Measurements from ENCODE around the gene TGFBR3. TPM values are rescaled to one million over a fixed set of nuclear protein-coding genes. Genes with fewer than 3 reads are reported as not detected.
A peak's percentile ranks its signal among the peaks of the same experiment; 100 is the strongest.

TGFBR3 gene
- total and polyA plus RNA-seq, 9 of the 15 experiments (the other 6 are each of a cell fraction or from before 2014, with no cell fraction given) = 3.6 to 32.4 (median 15.6) TPM

DNA sequence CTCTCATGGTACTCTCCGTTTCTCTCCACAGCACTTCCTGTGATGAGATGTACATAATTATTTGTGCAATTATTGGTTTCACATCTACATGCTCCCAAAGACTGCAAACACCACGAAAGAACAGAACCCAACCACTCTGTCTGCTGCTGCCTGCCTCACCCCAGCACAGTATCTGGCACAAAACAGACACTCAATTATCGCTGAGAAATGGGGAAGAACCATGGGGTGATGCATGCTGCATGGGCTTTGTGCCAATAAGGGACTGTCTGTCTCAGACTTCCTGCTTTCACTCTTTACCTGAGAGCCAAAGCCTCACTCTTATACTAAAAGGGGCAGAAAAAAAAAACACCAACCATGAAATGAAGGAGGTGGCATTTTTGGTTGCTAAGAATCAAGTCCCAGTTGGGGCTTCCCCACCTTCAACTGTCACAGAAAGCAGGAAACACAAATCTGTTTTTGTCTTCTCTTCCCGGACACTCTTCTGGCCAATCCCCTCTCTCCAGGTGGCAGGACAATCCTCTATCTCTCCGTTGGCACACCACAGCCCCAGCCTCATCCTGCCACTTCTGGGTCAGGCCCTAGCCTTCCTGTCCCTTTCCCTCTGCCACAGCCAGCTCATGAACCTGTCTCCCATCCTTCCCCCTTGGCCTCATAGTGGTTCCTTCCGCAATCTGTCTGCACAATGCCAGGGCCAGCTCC is 82.0 kb downstream of the TGFBR3 start (continued):
- peak; percentile 79 for TF ChIP-seq CBFA2T3 (IDR thresholded peaks at IDR 0.05)
- no peak for TF ChIP-seq ZNF282 (CRISPR knock-in tag; IDR thresholded peaks at IDR 0.05)
- TF ChIP-seq EZH2 (IDR thresholded peaks at IDR 0.05; ENCODE audit: borderline replicate concordance, low read depth, low read length) = no peak
- no peak for TF ChIP-seq ZBTB17 (CRISPR knock-in tag; IDR thresholded peaks at IDR 0.05)
- no peak for TF ChIP-seq PHB (CRISPR knock-in tag; IDR thresholded peaks at IDR 0.05)
- TF ChIP-seq, protein P1, sequence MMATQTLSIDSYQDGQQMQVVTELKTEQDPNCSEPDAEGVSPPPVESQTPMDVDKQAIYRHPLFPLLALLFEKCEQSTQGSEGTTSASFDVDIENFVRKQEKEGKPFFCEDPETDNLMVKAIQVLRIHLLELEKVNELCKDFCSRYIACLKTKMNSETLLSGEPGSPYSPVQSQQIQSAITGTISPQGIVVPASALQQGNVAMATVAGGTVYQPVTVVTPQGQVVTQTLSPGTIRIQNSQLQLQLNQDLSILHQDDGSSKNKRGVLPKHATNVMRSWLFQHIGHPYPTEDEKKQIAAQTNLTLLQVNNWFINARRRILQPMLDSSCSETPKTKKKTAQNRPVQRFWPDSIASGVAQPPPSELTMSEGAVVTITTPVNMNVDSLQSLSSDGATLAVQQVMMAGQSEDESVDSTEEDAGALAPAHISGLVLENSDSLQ (IDR thresholded peaks at IDR 0.05) = peak; percentile 80
- no peak for TF ChIP-seq PHF21A (IDR thresholded peaks at IDR 0.05; ENCODE audit: borderline replicate concordance, low read depth)
- TF ChIP-seq TEAD4 (IDR thresholded peaks at IDR 0.05; ENCODE audit: low read length) = peak; percentile 78
- TF ChIP-seq TEAD4 (CRISPR knock-in tag; IDR thresholded peaks at IDR 0.05; ENCODE audit: borderline replicate concordance) = no peak
- no peak for TF ChIP-seq ZNF133 (CRISPR knock-in tag; IDR thresholded peaks at IDR 0.05)
- TF ChIP-seq SRSF1 (IDR thresholded peaks at IDR 0.05; ENCODE audit: low read depth, low read length) = no peak
- TF ChIP-seq NCOA4 (IDR thresholded peaks at IDR 0.05; ENCODE audit: partially characterized antibody) = peak; percentile 43
- no peak for TF ChIP-seq RNF219 (CRISPR knock-in tag; IDR thresholded peaks at IDR 0.05)
- TF ChIP-seq NELFE (IDR thresholded peaks at IDR 0.05; ENCODE audit: insufficient read depth, insufficient read length) = no peak
- no peak for TF ChIP-seq RBFOX2 (IDR thresholded peaks at IDR 0.05; ENCODE audit: low read depth, low read length)
- 0 out of 2 replicates have a peak, but pooled peaks have one; percentile 71 for TF ChIP-seq SMARCA4 (IDR thresholded peaks at IDR 0.05)
- TF ChIP-seq ZZZ3 (IDR thresholded peaks at IDR 0.05) = no peak
- TF ChIP-seq, protein P2, sequence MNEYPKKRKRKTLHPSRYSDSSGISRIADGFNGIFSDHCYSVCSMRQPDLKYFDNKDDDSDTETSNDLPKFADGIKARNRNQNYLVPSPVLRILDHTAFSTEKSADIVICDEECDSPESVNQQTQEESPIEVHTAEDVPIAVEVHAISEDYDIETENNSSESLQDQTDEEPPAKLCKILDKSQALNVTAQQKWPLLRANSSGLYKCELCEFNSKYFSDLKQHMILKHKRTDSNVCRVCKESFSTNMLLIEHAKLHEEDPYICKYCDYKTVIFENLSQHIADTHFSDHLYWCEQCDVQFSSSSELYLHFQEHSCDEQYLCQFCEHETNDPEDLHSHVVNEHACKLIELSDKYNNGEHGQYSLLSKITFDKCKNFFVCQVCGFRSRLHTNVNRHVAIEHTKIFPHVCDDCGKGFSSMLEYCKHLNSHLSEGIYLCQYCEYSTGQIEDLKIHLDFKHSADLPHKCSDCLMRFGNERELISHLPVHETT (CRISPR knock-in tag; conservative IDR thresholded peaks at IDR 0.05 in 1 of 2, IDR thresholded peaks at IDR 0.05 in 1 of 2) = no peak
- TF ChIP-seq ZNF431 (CRISPR knock-in tag; IDR thresholded peaks at IDR 0.05) = no peak
- no peak; the same call in 1 of the 2 replicates for TF ChIP-seq PML (IDR thresholded peaks at IDR 0.05; ENCODE audit: low read length)
- no peak for TF ChIP-seq MAFG (tag; conservative IDR thresholded peaks at IDR 0.05)
- TF ChIP-seq, protein P3, sequence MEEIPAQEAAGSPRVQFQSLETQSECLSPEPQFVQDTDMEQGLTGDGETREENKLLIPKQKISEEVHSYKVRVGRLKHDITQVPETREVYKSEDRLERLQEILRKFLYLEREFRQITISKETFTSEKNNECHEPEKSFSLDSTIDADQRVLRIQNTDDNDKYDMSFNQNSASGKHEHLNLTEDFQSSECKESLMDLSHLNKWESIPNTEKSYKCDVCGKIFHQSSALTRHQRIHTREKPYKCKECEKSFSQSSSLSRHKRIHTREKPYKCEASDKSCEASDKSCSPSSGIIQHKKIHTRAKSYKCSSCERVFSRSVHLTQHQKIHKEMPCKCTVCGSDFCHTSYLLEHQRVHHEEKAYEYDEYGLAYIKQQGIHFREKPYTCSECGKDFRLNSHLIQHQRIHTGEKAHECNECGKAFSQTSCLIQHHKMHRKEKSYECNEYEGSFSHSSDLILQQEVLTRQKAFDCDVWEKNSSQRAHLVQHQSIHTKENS (CRISPR knock-in tag; IDR thresholded peaks at IDR 0.05) = no peak
- peak; percentile 35 for TF ChIP-seq DPF2 (IDR thresholded peaks at IDR 0.05)
- TF ChIP-seq DDX20 (tag; IDR thresholded peaks at IDR 0.05; ENCODE audit: low read depth) = no peak
- TF ChIP-seq SMARCA5 (IDR thresholded peaks at IDR 0.05) = 0 out of 2 replicates have a peak, but pooled peaks have one; percentile 71
- no peak for TF ChIP-seq ZNF696 (CRISPR knock-in tag; conservative IDR thresholded peaks at IDR 0.05)
